ENCODE measurements around the gene CCDC148. TPM values are rescaled to one million over a fixed set of nuclear protein-coding genes. Genes with fewer than 3 reads are reported as not detected.

The CCDC148 gene
- total and polyA plus RNA-seq, 2 donors (not counting 3 experiments of a cell fraction or from before 2014, with no cell fraction given), result 0.04 to 0.69 TPM

DNA sequence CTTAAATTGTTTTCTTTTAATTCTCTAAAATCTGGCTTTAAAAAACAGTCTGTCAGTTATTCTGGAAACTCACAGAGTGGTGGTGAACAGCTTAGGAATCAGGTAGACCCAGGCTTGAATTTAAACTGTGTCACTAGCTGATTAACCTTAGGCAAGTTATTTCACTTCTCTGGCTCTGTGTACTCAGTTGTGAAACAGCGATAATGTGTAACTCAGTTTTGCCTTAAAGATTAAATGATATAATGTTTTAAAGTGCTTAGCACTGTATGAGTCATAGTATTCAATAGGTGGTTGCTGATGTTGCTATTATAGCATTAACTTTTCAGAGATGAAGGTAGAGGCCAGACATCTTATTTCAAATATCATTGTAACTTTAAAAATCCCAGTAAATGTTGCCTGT is 40.9 kb upstream of the CCDC148 start:
- Histone ChIP-seq H3K9ac (replicated peaks; ENCODE audit: extremely low read depth, insufficient read depth, low read length) (no peak overlapping the region), H3K4me2 (ENCODE audit: insufficient read depth, low read length) (no peak overlapping the region), H3K4me3 (replicated peaks in 1 of 3; ENCODE audit: insufficient read depth in 1 of 3, low read depth in 1 of 3, low read length in 3 of 3) (no peak overlapping the region), H3K79me2 (ENCODE audit: control insufficient read depth, insufficient read depth, low read length) (peaks cover 25% of the 10 kb centered on the region), H3K27me3 (ENCODE audit: control insufficient read depth in 2 of 2, insufficient read depth in 2 of 2, low read length in 2 of 2) (no peaks in the 10 kb centered on the region), H3K27ac (ENCODE audit: insufficient read depth, low read depth, low read length) (no peak overlapping the region), H2AFZ (ENCODE audit: low read depth, low read length) (no peak overlapping the region), H3K4me1 (ENCODE audit: control insufficient read depth, extremely low read depth, insufficient read depth, low read length) (peaks cover 2% of the 10 kb centered on the region), H4K20me1 (replicated peaks; ENCODE audit: control insufficient read depth, extremely low read depth, insufficient read depth, low read length) (no peaks in the 10 kb centered on the region), H3K36me3 (ENCODE audit: control insufficient read depth in 2 of 2, extremely low read depth in 1 of 2, insufficient read depth in 2 of 2, low read length in 2 of 2) (no peaks in the 10 kb centered on the region), H3K9me1 (replicated peaks; ENCODE audit: control insufficient read depth, extremely low read depth, insufficient read depth, low read length) (no peaks in the 10 kb centered on the region), H3K9me3 (replicated peaks; ENCODE audit: control insufficient read depth, insufficient read depth, low read length) (no peaks in the 10 kb centered on the region)
- no TSS peak for BruUV-seq (replicated peaks)
- TF ChIP-seq MYC (IDR thresholded peaks at IDR 0.05; ENCODE audit: low read depth, low read length) (no peak), JUN (IDR thresholded peaks at IDR 0.05; ENCODE audit: borderline replicate concordance, insufficient read depth, insufficient read length, low read depth) (peak; percentile 7), FOS (IDR thresholded peaks at IDR 0.05; ENCODE audit: borderline replicate concordance, insufficient read depth, low read length) (peak; percentile 42)
- CTCF ChIA-PET, result interaction anchor here (1.0 to 1.6 kb wide), 4 partner anchors 10 to 257 kb away, joined by 3 to 5 read pairs (median 3); no protein-coding TSS in a partner anchor
- dilution Hi-C loops (cut with MboI; ENCODE audit: extremely low pct_ligation_motif_present, low sequenced_read_pairs) (no loop called here), intact Hi-C loops (cut with micrococcal nuclease) (no loop called here)
- DNase-seq (ENCODE audit: low read depth, low spot score) (peak; percentile 12), FAIRE-seq (no peak)
- POLR2A ChIA-PET, result no interaction called here

DNA sequence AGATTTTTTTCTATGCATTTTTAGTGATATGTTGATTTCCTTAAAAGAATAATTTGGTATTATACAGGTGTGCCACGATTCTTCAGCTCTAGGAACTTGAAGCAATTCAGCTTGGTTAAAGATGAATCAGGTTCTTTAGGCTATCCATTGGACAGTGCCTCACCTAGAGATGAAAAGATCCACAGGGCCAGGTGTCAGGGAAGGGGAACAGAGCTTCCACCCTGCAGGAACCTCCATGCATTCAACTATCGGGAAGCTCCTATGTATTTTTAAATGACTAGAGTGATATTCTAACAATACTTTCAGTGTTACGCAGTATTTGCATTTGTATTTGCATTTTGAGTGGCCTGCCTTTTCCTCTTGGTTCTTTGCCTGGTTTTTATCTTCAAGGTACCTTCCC is 40.4 kb upstream of the CCDC148 start:
- Histone ChIP-seq H3K27ac (ENCODE audit: insufficient read depth, low read depth, low read length) (no peak overlapping the region), H2AFZ (ENCODE audit: low read depth, low read length) (no peak overlapping the region), H4K20me1 (replicated peaks; ENCODE audit: control insufficient read depth, extremely low read depth, insufficient read depth, low read length) (no peaks in the 10 kb centered on the region), H3K9ac (replicated peaks; ENCODE audit: extremely low read depth, insufficient read depth, low read length) (no peak overlapping the region), H3K27me3 (ENCODE audit: control insufficient read depth in 2 of 2, insufficient read depth in 2 of 2, low read length in 2 of 2) (no peaks in the 10 kb centered on the region), H3K9me3 (replicated peaks; ENCODE audit: control insufficient read depth, insufficient read depth, low read length) (no peaks in the 10 kb centered on the region), H3K9me1 (replicated peaks; ENCODE audit: control insufficient read depth, extremely low read depth, insufficient read depth, low read length) (no peaks in the 10 kb centered on the region), H3K4me2 (ENCODE audit: insufficient read depth, low read length) (no peak overlapping the region), H3K36me3 (ENCODE audit: control insufficient read depth in 2 of 2, extremely low read depth in 1 of 2, insufficient read depth in 2 of 2, low read length in 2 of 2) (no peaks in the 10 kb centered on the region), H3K79me2 (ENCODE audit: control insufficient read depth, insufficient read depth, low read length) (peaks cover 25% of the 10 kb centered on the region), H3K4me3 (replicated peaks in 1 of 3; ENCODE audit: insufficient read depth in 1 of 3, low read depth in 1 of 3, low read length in 3 of 3) (no peak overlapping the region), H3K4me1 (ENCODE audit: control insufficient read depth, extremely low read depth, insufficient read depth, low read length) (peaks cover 2% of the 10 kb centered on the region)
- TF ChIP-seq, protein P1, sequence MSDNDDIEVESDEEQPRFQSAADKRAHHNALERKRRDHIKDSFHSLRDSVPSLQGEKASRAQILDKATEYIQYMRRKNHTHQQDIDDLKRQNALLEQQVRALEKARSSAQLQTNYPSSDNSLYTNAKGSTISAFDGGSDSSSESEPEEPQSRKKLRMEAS (IDR thresholded peaks at IDR 0.05; ENCODE audit: insufficient read depth, insufficient read length), result no peak
- no peak for TF ChIP-seq POLR2AphosphoS5 (IDR thresholded peaks at IDR 0.05; ENCODE audit: insufficient read depth, low read depth, low read length)
- TF ChIP-seq POLR2A (IDR thresholded peaks at IDR 0.05; ENCODE audit: low read depth, low read length), result no peak
- no peak for TF ChIP-seq EZH2 (IDR thresholded peaks at IDR 0.05; ENCODE audit: borderline replicate concordance, low read depth, low read length, severe bottlenecking)
- FAIRE-seq (no peak), DNase-seq (ENCODE audit: low read depth, low spot score) (no peak)
- intact Hi-C loops (cut with micrococcal nuclease) (no loop called here), dilution Hi-C loops (cut with MboI; ENCODE audit: extremely low pct_ligation_motif_present, low sequenced_read_pairs) (no loop called here)
- POLR2A ChIA-PET, result no interaction called here
- BruUV-seq (replicated peaks), result no TSS peak
- CTCF ChIA-PET, result interaction anchor here (1.0 to 1.5 kb wide), 3 partner anchors 11 to 257 kb away, joined by 3 read pairs; no protein-coding TSS in a partner anchor

Measured in endothelial cell of umbilical vein (primary cell).